KOPT-K1 (cell line): Measurements from ENCODE around the gene TACC2.

ENCODE experiments used
- H3K27ac ChIP-seq: fragments of 200-600 bp; sonication (generic); 2 replicates; pipeline ENCODE4 v1.5.1; 2016; ENCODE audit warnings: antibody characterized with exemption, mild to moderate bottlenecking, low read depth, low read length; ENCODE audit not compliant: poor library complexity, severe bottlenecking
- H3K36me3 ChIP-seq: fragments of 200-600 bp; sonication (generic); 2 replicates; pipeline ENCODE4 v1.5.1; 2017; ENCODE audit warnings: antibody characterized with exemption, mild to moderate bottlenecking, low read length, moderate library complexity; ENCODE audit not compliant: insufficient read depth
- H3K9me3 ChIP-seq: fragments of 200-600 bp; sonication (generic); 2 replicates; pipeline ENCODE4 v1.5.1; 2017; ENCODE audit warnings: antibody characterized with exemption, low read length, mild to moderate bottlenecking; ENCODE audit not compliant: insufficient read depth, poor library complexity, severe bottlenecking

The TACC2 gene

DNA sequence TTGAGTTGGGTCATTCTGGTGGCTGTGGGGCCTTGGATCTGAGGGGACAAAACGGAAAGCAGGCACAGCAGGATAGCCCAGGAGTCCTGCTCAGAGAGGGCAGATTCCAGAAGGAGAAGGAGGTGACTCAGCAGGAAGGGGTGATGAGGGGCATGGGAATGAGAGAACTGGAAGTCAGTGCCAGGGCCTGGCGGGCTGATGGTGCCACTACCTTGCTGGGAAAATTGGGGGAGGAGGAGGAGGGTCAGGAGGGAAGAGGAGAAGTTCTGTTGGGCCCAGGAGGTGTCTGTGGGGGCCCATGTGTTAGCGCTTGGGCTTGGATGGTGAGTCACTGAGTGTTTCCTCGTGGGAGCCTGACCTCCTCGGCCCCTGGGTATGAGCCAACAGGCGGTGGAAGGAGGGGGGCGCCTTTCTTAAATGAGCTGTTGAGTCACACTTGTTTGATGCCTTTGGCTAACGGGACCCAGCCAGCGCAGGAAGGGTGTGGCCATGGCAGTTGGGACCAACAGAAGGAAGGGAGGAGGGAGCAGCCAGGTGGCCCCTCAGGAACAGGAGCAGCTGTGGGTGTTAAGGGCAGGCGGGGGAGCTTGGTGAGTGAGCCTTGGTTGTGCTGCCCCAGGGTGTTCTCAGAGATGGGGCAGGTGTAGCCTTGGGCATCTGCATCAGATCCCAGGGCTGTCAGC is 152.1 kb downstream of the TACC2 start:
- H3K27ac ChIP-seq, result no peak overlapping the region
- no peaks in the 10 kb centered on the region for H3K9me3 ChIP-seq
- no peaks in the 10 kb centered on the region for H3K36me3 ChIP-seq

GRCh38 chr10:122141821-122142640 is 153.1 kb downstream of the TACC2 start:
- no peak overlapping the region for H3K27ac ChIP-seq
- H3K9me3 ChIP-seq, result no peaks in the 10 kb centered on the region
- no peaks in the 10 kb centered on the region for H3K36me3 ChIP-seq

GRCh38 chr10:122142641-122143237 is 153.8 kb downstream of the TACC2 start:
- Histone ChIP-seq H3K27ac (no peak overlapping the region), H3K36me3 (no peaks in the 10 kb centered on the region), H3K9me3 (no peaks in the 10 kb centered on the region)

GRCh38 chr10:122143238-122143841 is 154.4 kb downstream of the TACC2 start:
- Histone ChIP-seq H3K27ac (no peak overlapping the region), H3K9me3 (no peaks in the 10 kb centered on the region), H3K36me3 (no peaks in the 10 kb centered on the region)

- H3K9me3 ChIP-seq, result no peaks in the 10 kb centered on the region
- no peaks in the 10 kb centered on the region for H3K36me3 ChIP-seq
- H3K27ac ChIP-seq, result no peak overlapping the region
Measured at GRCh38 chr10:122144199-122144598, 155.2 kb downstream of the TACC2 start.

DNA sequence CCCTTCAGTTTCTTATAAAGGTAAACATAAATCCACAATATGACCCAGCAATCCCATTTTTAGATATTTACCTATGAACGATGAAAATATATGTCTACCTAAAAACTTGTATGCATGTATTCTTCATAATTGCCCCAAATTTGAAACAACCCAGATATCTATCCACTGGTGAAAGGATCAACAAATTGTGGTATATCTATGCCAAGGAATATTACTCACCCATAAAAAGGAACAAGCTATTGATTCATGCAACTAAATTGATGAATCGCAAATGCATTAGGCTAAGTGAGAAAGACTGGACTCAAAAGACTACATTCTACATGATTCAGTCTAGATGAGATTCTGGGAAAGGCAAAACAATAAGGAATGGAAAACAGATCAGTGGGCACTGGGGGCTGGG is 156.2 kb downstream of the TACC2 start:
- Histone ChIP-seq H3K27ac (no peak overlapping the region), H3K36me3 (no peaks in the 10 kb centered on the region), H3K9me3 (no peaks in the 10 kb centered on the region)

- H3K9me3 ChIP-seq, result no peaks in the 10 kb centered on the region
- no peak overlapping the region for H3K27ac ChIP-seq
- H3K36me3 ChIP-seq, result no peaks in the 10 kb centered on the region
Measured at GRCh38 chr10:122147663-122148062, 158.7 kb downstream of the TACC2 start.

GRCh38 chr10:122148876-122149560 is 160.1 kb downstream of the TACC2 start:
- no peaks in the 10 kb centered on the region for H3K9me3 ChIP-seq
- no peak overlapping the region for H3K27ac ChIP-seq
- no peaks in the 10 kb centered on the region for H3K36me3 ChIP-seq

DNA sequence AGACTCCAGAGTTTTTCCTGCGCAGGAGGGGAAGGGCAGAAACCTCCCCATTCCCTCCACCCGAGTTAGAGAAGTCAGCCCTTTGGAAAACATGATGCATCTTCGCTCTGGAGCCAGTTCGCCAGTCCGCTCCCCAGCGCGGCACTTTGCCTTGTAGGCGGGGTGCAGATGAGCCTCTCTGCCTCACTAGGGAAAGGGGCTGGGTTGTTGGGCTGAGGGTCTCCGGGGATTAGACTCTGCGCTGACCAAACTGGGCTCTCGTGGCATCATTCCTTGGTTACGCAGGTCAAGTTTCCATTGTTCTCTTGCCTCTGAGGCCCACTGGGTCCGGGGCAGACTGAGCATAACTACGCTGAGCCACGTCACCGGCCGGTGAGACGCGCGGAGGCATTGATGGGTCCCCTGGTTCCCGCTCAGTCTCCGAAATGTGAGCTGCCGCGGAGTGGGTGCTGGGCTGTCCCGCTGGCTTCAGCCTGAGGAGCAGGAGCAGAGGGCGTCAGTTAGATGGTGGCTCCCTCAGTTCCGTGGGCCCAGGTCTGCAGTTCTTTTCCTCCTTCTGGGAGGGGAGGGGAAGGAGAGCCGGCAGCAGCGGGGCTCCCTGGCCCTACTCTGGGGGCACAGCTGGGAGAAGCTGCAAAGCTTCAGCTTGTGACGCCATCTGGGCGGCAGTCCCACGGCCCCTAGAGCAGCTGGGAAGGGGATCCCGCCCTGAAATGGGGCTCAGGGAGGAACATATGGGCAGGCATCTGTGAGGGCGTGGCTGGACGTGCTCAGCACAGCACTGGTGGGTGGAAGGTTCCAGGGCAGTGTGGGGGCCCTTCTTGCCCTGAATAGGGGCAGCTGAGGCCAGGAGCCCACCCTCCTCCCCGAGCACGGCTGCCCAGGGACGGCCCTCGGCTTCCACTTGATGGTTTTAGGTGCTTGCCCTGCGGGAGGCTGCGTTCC is 160.9 kb downstream of the TACC2 start:
- Histone ChIP-seq H3K9me3 (no peaks in the 10 kb centered on the region), H3K36me3 (no peaks in the 10 kb centered on the region), H3K27ac (no peak overlapping the region)

DNA sequence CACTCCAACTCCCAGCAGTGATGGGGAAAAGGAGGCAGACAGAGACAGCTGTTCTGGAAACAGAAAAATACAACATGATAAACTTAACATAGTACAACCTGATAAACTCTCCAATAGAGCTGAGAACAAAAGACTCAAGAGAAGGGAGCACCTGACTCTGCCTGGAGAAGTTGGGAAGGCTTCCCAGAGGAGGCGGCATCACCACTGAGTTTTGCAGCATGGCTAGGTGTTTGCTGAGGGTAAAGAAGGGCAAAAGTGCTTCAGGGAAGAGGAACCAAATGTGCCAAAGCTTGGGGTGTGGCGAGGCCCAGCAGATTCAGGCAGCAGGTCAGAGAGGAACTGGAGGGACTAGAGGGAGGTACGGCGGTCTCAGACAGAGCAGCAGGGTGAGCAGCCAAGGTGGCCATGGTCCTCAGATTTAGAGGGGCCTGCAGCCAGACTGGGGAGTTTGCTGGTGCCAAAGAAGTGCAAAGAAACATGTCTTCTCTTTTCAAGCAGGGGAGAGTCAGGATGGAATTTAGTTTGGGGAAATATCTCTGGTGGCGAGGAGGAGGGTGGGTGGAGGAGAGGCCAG is 162.2 kb downstream of the TACC2 start:
- Histone ChIP-seq H3K27ac (no peak overlapping the region), H3K36me3 (no peaks in the 10 kb centered on the region), H3K9me3 (no peaks in the 10 kb centered on the region)

- Histone ChIP-seq H3K36me3 (no peaks in the 10 kb centered on the region), H3K9me3 (no peaks in the 10 kb centered on the region), H3K27ac (no peak overlapping the region)
Measured at GRCh38 chr10:122152544-122152943, 163.6 kb downstream of the TACC2 start.

- Histone ChIP-seq H3K36me3 (no peaks in the 10 kb centered on the region), H3K27ac (no peak overlapping the region), H3K9me3 (no peaks in the 10 kb centered on the region)
Measured at GRCh38 chr10:122154031-122154544, 165.1 kb downstream of the TACC2 start.

DNA sequence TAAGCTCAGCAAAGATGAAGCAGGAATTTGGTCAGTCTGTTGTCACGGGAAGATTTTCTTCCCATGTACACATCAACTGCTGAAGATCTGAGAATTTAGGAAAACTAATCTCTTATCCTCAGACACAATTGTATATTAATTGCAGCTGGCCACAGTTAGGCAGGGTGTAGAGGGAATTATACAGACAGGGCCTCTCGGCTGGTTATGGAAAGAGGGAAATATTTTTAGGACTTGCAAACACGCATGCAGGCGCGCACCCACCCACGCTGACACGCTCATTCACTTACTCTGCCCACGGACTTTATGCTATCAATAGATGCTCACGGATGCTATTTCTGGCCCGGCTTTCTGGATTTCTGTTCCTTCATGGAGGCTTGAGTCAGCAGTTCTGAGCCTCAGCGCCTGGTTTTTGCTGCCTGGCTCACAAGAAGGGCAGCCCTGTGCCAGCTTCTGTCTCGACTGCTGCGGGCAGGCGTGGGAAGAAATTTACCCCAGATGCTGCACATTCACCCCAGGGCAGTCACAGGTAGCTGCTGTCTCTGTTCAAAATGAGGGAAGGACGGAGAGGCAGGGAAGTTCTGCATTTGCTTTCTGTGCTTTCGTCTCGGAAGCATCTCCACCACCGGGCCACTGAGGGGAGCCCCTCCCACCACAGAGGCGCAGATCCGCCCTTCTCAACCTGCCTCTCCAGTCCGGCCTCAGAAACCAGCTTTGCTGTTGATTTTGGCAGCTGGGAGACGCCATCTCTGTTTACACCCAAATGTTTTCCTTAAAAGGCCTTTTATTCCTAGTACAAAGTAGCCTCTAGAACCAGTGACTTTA is 165.8 kb downstream of the TACC2 start:
- Histone ChIP-seq H3K27ac (no peak overlapping the region), H3K9me3 (no peaks in the 10 kb centered on the region)

More for the DNA sequence above, 165.8 kb downstream of the TACC2 start:
- no peaks in the 10 kb centered on the region for H3K36me3 ChIP-seq
